Measurements from ENCODE around the gene RNF128. TPM values are rescaled to one million over a fixed set of nuclear protein-coding genes. Genes with fewer than 3 reads are reported as not detected.
A peak's percentile ranks its signal among the peaks of the same experiment; 100 is the strongest.

The RNF128 gene
- total and polyA plus RNA-seq, 2 of the 13 experiments (the other 11 are each of a cell fraction or from before 2014, with no cell fraction given) = 18.5 to 43.5 TPM

GRCh38 chrX:106726485-106727437 lies at the start of gene RNF128 (continued):
- TF ChIP-seq CBX5 (CRISPR knock-in tag; IDR thresholded peaks at IDR 0.05; ENCODE audit: borderline replicate concordance) (no peak), MAFK (conservative IDR thresholded peaks at IDR 0.05 in 1 of 2, IDR thresholded peaks at IDR 0.05 in 1 of 2; ENCODE audit: low read length in 2 of 2) (no peak), ZNF562 (CRISPR knock-in tag; IDR thresholded peaks at IDR 0.05; ENCODE audit: borderline replicate concordance) (no peak), ZNF207 (IDR thresholded peaks at IDR 0.05; ENCODE audit: borderline replicate concordance) (no peak), BCL6 (CRISPR knock-in tag; IDR thresholded peaks at IDR 0.05) (0 out of 2 replicates have a peak, but pooled peaks have one; percentile 8), FOXM1 (CRISPR knock-in tag; IDR thresholded peaks at IDR 0.05) (no peak), MEF2D (CRISPR knock-in tag; IDR thresholded peaks at IDR 0.05) (no peak), EZH2 (conservative IDR thresholded peaks at IDR 0.05; ENCODE audit: low read depth, low read length) (no peak), DMTF1 (CRISPR knock-in tag; IDR thresholded peaks at IDR 0.05) (no peak), ZNF24 (IDR thresholded peaks at IDR 0.05) (no peak), RERE (CRISPR knock-in tag; IDR thresholded peaks at IDR 0.05; ENCODE audit: low read depth) (no peak), ZFP90 (CRISPR knock-in tag; IDR thresholded peaks at IDR 0.05; ENCODE audit: borderline replicate concordance) (0 out of 2 replicates have a peak, but pooled peaks have one; percentile 50), NBN (conservative IDR thresholded peaks at IDR 0.05) (no peak), HINFP (CRISPR knock-in tag; IDR thresholded peaks at IDR 0.05; ENCODE audit: low read depth) (no peak), ZNF839 (CRISPR knock-in tag; IDR thresholded peaks at IDR 0.05; ENCODE audit: borderline replicate concordance) (no peak), NRL (CRISPR knock-in tag; IDR thresholded peaks at IDR 0.05; ENCODE audit: borderline replicate concordance) (no peak), ZNF331 (CRISPR knock-in tag; IDR thresholded peaks at IDR 0.05) (no peak), ZFP41 (CRISPR knock-in tag; IDR thresholded peaks at IDR 0.05; ENCODE audit: borderline replicate concordance) (no peak), SMARCC2 (IDR thresholded peaks at IDR 0.05) (no peak), ZNF143 (CRISPR knock-in tag; IDR thresholded peaks at IDR 0.05) (no peak), ZNF296 (CRISPR knock-in tag; conservative IDR thresholded peaks at IDR 0.05) (no peak)

Measured in HepG2 (cell line).